ENCODE results near the gene SERPINI2.
"Not testable (repeated sequence)": the region's sequence is repeated elsewhere in the genome, so short reads cannot be mapped to it uniquely, and the experiment has no call there.

The SERPINI2 gene

DNA sequence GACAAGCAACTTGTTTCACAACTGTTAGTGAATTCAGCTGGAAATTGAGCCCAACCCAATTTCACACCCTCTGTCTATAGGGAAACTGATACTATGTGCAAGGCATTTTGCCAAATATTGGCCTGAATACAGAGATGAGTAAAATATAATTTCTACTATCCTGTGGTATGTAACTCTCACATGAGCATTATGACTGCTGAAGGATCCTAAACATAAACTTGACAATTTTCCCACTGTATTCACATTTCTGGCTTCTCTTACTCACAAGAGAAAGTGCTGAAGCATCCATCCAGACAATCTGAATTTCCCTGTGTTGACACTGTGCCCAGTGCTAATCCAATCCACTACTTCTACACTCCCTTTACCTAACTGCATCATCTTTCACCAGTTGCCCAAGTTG lies 28.4 kb downstream of the SERPINI2 start:
- no peak for DNase-seq

DNA sequence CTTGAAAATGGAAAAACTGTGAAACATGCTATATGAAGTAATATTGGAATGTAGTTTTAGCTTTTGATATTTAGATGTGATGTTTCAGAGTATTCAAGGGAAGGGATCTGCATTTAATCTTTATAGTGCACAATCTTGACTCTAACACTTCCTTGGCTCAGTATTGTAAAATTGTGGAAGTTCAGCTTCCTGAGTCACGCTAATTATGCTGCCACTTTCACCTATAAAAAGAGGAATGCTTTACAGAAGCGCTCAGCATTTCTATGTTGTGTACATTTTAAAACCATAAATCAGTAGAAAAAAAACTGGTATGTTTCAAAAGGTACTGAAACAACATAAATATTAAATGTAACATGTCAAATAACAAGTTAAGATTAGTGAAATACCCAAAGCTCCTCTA lies 32.6 kb downstream of the SERPINI2 start:
- DNase-seq, result no peak

DNA sequence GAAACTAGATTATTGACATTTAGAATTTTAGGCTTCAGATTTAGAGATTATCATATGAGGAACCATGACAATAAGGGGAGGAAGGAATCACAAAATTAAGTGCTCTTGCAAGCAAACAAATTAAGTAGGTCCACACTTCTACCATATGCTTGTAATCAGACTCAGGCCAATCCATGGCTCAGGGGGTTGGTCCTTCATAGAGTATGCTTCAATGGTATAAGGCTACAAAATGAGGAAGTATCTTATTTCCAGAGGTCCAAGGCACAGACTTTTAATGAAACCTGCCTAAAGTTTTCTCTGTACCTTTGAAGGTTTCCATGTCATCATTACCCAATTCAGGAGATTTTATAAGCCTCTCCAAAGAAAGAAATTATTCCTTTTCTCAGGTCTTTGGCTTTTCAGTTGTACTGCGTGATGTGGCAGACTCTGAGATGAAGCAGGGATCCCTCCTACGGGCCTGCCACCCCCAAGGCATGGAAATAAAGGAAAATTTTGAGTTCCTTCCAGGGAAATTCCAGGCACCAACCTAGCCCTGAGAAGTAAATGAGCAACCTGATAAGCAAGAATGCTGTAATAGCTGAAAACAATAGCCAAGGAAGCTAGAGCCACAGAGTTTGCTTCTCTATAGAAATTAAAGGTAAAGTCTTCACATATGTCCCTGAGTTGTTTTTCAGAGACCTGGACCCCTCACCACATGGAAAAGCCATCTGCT lies 36.3 kb downstream of the SERPINI2 start:
- no peak for DNase-seq

DNA sequence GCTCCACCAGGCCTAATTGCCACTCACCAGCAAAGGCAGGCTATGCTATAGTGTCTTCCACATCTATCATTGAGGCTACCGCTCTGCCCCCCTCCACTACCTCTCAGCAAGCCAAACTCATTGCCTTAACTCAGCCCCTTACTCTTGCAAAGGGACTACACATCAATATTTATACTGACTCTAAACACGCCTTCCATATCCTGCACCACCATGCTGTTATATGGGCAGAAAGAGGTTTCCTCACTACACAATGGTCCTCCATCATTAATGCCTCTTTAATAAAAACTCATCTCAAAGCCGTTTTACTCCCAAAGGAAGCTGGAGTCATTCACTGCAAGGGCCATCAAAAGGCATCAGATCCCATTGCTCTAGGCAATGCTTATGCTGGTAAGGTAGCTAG lies 46.9 kb downstream of the SERPINI2 start:
- not testable (repeated sequence) for DNase-seq

DNA sequence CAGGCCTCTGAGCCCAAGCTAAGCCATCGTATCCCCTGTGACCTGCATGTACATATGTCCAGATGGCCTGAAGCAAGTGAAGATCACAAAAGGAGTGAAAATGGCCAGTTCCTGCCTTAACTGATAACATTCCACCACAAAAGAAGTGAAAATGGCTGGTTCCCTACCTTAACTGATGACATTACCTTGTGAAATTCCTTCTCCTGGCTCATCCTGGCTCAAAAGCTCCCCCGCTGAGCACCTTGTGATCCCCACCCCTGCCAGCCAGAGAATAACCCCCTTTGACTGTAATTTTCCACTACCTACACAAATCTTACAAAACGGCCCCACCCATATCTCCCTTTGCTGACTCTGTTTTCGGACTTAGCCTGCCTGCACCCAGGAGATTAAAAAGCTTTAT lies 51.4 kb downstream of the SERPINI2 start:
- not testable (repeated sequence) for DNase-seq

DNA sequence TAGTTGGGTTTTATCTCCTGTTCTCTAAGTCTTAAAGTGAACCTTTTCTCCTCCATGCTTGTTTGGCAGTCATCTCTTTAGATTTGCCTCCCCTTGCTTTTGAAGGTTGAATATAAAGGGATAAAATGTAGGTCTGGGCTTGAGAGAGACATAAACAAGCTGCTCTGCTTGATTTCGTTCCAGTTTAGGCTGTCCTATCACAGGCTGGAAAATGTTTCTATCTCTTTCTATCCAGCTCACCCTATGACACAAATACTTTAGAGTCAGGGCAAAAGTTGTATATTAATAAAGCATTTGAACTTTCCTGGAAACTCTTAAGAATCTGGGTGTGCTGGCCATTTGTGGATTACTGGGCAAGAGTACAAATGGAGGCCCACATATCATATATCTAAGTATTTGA lies 64.2 kb downstream of the SERPINI2 start:
- no peak for DNase-seq

DNA sequence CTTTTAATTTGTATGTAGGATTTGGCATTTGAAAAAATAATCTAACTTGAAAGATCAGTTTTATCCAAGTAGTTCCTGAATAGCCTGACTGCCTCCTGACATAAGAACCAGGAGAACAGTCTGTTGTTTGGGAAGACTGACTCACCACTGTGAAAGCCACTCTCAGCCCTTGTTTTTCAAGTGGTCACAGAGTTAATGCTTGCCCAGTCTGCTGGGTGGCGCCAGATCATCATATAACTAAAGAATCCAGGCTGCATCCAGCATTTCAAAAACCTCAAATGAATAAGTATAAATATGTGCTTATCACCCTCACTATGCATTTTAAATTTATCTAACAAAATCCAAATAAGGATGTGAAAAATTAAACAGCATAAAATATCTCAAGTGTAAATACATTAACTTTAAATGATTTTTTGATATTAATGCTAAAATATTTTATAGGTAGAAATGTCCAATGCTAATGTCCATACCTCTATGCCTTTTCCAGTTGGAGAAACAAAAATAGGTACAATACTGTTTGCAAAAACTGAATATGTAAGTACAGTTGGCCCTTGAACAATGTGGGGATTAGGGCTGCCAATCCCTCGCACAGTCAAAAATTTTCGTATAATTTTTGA lies 66.9 kb downstream of the SERPINI2 start:
- DNase-seq, result no peak

DNA sequence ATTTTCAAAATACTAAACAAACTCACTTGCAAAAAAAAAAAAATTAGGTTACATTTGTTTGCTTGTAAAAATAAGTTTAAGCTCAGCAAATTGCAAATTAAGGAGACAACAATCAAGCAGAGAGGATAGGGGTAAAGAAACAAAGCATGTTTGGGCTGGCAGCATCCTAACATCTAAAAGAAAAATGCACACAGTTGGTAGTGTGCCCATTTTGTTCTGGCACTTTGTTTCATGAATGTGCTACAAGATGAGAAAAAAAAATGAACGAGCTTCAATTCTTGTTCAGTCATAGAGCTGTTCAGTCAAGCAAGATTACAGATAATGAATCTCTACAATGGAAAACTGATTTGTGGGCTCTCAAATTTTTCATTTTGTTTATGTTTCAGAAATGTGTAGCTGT lies 76.0 kb downstream of the SERPINI2 start:
- DNase-seq, result no peak

DNA sequence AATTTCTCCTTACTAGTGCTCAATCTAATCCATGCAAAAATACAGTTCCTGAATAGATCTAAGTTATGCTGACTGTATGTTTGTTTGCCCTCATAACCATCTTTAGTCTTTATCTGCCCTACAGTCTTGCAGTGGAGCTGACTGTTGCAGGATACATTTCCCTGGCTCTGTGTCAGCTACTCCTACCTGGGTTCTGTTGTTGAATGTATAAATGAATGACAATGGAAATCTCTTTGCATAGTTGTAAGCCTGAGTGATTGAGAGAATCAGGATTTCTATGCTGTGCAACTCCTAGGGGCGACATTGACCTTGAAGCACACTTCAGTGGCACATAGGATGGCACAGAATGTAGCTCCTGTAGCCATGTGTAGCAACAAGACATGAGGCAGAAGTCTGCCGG lies 77.8 kb downstream of the SERPINI2 start:
- DNase-seq, result no peak

DNA sequence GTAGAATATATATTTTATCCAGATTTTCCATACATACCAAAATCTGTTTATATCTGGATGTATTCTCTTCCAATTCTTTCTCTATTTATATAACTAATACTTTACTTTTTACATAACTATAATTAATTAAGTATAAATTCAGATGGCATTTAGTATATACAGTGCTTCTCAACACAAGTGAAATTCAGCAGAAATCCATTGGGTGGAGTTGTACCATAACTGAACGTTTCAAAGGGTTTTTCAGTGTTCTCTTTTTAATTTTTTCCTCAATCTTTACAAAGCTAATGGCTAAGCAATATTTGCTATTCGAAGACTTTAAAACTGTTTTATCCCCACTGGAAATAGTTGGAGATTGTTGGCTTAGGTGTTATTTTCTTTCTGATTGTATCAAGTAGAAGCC lies 79.8 kb downstream of the SERPINI2 start:
- DNase-seq, result no peak

Measured in activated CD4-positive, alpha-beta T cell treated with anti-CD3 and anti-CD28 coated beads for 1 hour (primary cell).